Fibroblast of villous mesenchyme (primary cell): ENCODE measurements around the gene SPEM1. TPM values are rescaled to one million over a fixed set of nuclear protein-coding genes. Genes with fewer than 3 reads are reported as not detected.

Experiments
- DNase-seq: peaks from one replicate; pipeline ENCODE4 v3.0.0-alpha.2; 2010; ENCODE audit warnings: low read depth
- H3K4me3 ChIP-seq: 2 replicates; pipeline ENCODE4 v1.5.1; 2011; ENCODE audit warnings: low read depth, mild to moderate bottlenecking, low read length
- total RNA-seq: library from RNA; depleted of rRNA; stranded (reverse); fragments of >200 nt; gene quantifications from 2 replicates; pipeline ENCODE4 v1.2.3, GENCODE V29; 2012
- TF ChIP-seq, protein P1 (sequence below): IDR thresholded peaks from 2 replicates; pipeline ENCODE4 v1.5.1; 2012; ENCODE audit warnings: low read depth, mild to moderate bottlenecking, low read length; ENCODE audit not compliant: insufficient read depth

Gene SPEM1
- total RNA-seq, 1 donor, result not detected

DNA sequence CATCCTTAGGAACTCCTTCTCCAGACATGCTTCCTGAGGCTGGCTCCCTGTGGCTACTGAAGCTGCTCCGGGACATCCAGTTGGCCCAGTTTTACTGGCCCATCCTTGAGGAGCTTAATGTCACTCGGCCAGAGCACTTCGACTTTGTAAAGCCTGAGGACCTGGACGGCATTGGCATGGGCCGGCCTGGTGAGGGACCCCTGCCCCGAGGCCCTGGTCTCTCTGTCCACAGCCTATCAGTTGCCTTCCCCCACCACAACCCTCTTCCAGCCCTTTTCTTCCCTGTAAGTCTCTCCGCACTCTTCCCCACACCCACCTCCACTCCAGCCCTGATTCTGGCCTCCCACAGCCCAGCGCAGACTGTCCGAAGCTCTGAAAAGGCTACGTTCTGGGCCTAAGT lies 37.2 kb upstream of the SPEM1 start:
- TF ChIP-seq, protein P1, sequence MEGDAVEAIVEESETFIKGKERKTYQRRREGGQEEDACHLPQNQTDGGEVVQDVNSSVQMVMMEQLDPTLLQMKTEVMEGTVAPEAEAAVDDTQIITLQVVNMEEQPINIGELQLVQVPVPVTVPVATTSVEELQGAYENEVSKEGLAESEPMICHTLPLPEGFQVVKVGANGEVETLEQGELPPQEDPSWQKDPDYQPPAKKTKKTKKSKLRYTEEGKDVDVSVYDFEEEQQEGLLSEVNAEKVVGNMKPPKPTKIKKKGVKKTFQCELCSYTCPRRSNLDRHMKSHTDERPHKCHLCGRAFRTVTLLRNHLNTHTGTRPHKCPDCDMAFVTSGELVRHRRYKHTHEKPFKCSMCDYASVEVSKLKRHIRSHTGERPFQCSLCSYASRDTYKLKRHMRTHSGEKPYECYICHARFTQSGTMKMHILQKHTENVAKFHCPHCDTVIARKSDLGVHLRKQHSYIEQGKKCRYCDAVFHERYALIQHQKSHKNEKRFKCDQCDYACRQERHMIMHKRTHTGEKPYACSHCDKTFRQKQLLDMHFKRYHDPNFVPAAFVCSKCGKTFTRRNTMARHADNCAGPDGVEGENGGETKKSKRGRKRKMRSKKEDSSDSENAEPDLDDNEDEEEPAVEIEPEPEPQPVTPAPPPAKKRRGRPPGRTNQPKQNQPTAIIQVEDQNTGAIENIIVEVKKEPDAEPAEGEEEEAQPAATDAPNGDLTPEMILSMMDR, result no peak
- no peak for DNase-seq
- no peak overlapping the region for H3K4me3 ChIP-seq

DNA sequence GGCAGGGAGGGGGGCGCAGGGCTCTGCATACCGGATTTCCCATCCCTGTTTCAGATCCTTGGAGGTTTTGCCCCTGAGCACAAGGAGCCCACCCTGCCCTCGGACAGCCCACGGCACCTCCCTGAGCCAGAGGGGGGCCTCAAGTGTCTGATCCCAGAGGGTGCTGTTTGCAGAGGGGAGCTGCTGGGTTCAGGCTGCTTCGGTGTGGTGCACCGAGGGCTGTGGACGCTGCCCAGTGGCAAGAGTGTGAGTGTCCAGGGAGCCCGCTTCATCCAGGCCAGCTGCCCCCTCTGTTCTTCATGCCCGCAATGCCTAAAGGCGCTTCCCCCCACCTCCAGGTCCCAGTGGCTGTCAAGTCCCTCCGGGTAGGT lies 36.8 kb upstream of the SPEM1 start:
- peak overlapping the region; percentile 54 for H3K4me3 ChIP-seq
- TF ChIP-seq, protein P1, result no peak
- DNase-seq, result no peak

DNA sequence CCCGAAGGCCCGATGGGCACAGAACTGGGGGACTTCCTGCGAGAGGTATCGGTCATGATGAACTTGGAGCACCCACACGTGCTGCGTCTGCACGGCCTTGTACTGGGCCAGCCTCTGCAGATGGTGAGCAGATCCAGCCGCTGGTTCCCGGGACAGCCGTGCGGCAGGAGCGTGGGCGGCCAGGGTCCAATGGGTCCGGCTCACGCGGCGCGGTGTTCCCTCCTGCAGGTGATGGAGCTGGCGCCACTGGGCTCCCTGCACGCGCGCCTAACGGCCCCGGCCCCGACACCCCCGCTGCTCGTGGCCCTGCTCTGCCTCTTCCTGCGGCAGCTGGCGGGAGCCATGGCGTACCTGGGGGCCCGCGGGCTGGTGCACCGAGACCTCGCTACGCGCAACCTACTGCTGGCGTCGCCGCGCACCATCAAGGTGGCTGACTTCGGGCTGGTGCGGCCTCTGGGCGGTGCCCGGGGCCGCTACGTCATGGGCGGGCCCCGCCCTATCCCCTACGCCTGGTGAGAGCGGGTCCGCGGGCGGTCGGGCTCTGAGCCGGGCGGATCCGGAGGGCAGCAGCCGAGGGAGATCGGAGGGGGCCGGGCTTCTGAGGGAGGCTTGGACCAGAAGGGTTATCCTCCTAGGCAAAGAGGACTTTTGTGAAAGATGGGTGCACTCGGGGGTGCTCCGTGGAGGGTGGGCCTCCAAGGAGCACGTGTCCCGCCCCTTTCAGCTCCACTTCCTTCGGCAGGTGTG lies 36.2 kb upstream of the SPEM1 start:
- peak; percentile 31 for DNase-seq
- peak overlapping the region; percentile 54 for H3K4me3 ChIP-seq
- TF ChIP-seq, protein P1, result no peak

DNA sequence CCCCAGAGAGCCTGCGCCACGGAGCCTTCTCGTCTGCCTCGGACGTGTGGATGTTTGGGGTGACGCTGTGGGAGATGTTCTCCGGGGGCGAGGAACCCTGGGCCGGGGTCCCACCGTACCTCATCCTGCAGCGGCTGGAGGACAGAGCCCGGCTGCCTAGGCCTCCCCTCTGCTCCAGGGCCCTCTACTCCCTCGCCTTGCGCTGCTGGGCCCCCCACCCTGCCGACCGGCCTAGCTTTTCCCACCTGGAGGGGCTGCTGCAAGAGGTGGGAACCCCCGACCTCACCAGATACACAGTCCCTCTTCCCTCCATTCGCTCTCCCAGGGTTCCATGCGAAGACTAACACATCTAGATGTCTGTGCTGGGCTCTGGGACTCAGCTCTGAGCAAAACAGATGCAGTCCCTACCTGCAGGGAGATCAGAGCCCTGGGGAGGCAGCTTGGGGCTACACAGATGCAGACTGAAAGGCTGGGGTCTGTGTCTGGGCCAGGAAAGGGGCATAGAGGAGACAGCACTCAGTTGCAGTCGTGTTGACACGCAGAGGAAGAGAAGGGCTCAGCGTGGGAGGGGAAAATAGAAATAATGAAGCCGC lies 35.5 kb upstream of the SPEM1 start:
- no peak for DNase-seq
- TF ChIP-seq, protein P1, result no peak
- peak overlapping the region; percentile 54 for H3K4me3 ChIP-seq

DNA sequence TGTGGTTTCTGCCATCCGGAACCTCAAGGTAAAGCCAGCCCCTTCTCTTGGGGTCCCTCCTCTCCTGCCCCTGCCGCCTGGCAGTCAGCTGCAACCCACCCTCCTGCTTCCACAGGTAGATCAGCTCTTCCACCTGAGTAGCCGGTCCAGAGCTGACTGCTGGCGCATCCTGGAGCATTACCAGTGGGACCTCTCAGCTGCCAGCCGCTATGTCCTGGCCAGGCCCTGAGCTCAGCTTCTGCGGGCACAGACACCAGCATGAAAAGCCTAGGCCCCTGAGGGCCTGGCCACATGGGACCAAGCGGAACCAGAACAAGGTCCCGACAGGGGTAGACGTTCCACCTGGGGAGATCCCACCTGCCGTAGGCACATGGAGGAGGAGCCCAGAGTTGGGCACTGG lies 31.3 kb upstream of the SPEM1 start:
- no peak overlapping the region for H3K4me3 ChIP-seq
- TF ChIP-seq, protein P1, result no peak
- DNase-seq, result no peak

DNA sequence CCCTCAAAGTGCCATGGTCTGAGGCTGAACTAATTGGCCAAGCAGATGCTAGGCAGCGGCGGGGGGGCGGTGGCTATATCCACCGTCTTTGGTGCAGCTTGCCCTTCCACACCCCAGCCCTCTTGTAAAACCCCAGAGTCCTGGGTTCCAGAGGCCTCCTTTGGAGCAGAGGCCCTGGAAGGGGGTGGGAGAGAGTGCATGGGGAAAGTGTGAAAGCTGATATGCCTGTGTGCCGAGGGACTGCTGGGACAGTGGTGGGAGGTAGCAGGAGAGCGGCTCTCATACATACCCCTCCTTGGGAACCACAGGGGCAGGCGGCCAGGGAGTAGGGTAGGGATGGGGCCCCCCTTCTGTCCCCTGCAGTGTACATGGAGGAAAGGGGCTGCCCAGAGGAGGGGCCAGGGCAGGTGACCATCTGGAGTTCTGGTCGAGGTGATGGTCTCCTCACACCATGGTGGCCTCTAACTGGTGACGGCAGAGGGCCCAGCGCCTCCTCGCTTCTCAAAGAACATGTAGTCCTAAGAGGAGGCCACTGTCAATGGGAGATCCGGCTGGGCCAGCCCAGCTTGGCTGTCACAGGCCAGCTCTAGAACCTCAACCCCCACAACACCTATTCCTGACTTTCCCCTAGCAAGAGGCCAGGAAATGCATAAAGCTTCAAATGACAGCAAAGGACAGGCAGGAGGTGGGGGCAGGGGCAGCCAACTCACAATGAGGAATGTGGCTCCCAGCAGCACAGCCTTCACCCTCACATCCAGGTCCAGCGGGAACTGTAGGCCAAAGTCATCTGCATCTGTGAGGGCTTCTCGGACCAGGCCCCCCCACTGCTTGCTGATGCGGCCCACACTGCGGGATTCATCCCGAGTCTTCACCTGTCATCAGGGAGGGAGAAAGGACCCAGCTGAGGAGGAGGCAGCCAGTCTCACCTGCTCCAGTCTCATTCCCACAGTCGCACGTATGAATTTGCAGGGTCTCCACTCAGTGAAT lies 29.9 kb upstream of the SPEM1 start:
- no peak overlapping the region for H3K4me3 ChIP-seq
- no peak for DNase-seq
- TF ChIP-seq, protein P1, result no peak
